ENCODE measurements around the gene TNIK. TPM values are rescaled to one million over a fixed set of nuclear protein-coding genes. Genes with fewer than 3 reads are reported as not detected.

TNIK gene
- total and polyA plus RNA-seq, 8 donors, result 2.1 to 40.2 (median 10.1) TPM

DNA sequence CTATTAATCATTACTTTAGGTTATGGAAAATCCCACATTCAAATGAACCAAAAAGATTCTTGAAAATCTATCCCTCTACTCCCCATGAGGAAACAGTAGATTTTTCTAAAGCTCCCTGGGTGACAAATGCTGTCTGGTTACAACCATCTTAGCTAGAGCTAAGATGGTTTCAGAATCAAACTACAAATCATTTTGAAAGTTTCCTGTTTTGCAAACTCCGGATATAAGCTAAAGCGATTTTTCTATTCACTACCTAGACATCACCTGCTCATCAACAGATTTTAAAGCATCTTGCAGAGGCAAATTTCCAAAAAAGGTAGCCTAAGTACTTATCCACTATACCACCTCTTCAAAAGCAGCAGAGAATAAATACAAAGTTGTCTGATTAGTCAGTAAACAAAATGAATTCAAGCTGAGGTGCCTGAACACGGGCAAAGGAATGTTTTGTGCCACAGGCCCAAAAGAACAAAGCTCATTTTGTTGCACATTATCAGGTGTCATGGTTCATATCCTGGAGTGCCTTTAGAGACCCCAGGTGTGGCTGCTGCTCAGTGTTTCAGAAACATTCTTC, 204.9 kb downstream of the TNIK start:
- no peak for DNase-seq
- intact Hi-C loops (cut with DNase I; ENCODE audit: low total_unique reads), result no loop called here
- 49 to 69% (median 56%) methylated on average over 3 of the region's 3 CpGs for WGBS, 5 donors
- TF ChIP-seq POLR2AphosphoS5 (IDR thresholded peaks at IDR 0.05), result no peak
- no peak for TF ChIP-seq EP300 (IDR thresholded peaks at IDR 0.05)
- no peak for TF ChIP-seq POLR2A (IDR thresholded peaks at IDR 0.05)
- TF ChIP-seq, protein P1, sequence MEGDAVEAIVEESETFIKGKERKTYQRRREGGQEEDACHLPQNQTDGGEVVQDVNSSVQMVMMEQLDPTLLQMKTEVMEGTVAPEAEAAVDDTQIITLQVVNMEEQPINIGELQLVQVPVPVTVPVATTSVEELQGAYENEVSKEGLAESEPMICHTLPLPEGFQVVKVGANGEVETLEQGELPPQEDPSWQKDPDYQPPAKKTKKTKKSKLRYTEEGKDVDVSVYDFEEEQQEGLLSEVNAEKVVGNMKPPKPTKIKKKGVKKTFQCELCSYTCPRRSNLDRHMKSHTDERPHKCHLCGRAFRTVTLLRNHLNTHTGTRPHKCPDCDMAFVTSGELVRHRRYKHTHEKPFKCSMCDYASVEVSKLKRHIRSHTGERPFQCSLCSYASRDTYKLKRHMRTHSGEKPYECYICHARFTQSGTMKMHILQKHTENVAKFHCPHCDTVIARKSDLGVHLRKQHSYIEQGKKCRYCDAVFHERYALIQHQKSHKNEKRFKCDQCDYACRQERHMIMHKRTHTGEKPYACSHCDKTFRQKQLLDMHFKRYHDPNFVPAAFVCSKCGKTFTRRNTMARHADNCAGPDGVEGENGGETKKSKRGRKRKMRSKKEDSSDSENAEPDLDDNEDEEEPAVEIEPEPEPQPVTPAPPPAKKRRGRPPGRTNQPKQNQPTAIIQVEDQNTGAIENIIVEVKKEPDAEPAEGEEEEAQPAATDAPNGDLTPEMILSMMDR (IDR thresholded peaks at IDR 0.05), result no peak
- Histone ChIP-seq H3K36me3 (no peaks in the 10 kb centered on the region), H3K27ac (peak overlapping the region in 1 of 5 donors; percentile 18), H3K27me3 (no peaks in the 10 kb centered on the region), H3K4me3 (no peak overlapping the region), H3K4me1 (peaks cover 0 to 19% (median 10%) of the 10 kb centered on the region in 4 donors), H3K9me3 (no peaks in the 10 kb centered on the region)

DNA sequence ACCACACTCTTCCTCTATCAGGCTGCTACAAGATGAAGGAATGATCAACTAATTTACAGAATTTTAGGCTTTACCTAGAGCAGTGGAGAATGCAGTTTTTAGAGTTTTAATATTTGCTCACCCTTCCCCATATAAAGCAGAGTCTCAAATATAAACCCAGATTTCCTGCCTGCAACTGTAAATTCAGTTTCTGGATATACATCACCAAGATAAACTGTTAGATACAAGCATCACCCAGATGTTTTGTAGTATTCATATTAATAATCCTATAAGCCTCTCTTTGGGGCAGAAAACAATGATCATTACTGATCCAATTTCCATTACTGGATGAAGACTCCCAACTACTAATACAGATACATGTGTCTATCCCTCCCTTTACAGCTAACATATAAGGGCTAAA, 205.9 kb downstream of the TNIK start:
- no peak for TF ChIP-seq EP300 (IDR thresholded peaks at IDR 0.05)
- no peak for TF ChIP-seq POLR2A (IDR thresholded peaks at IDR 0.05)
- TF ChIP-seq, protein P1 (IDR thresholded peaks at IDR 0.05), result no peak
- TF ChIP-seq POLR2AphosphoS5 (IDR thresholded peaks at IDR 0.05), result no peak
- no peak overlapping the region for H3K27ac ChIP-seq
- H3K4me3 ChIP-seq, result no peak overlapping the region
- H3K4me1 ChIP-seq, result peaks cover 0 to 19% (median 8%) of the 10 kb centered on the region in 4 donors
- intact Hi-C loops (cut with DNase I; ENCODE audit: low total_unique reads), result no loop called here
- no peaks in the 10 kb centered on the region for H3K9me3 ChIP-seq
- H3K36me3 ChIP-seq, result no peaks in the 10 kb centered on the region
- no peak for DNase-seq
- H3K27me3 ChIP-seq, result no peaks in the 10 kb centered on the region

GRCh38 chr3:171251835-171252234, 208.4 kb downstream of the TNIK start:
- TF ChIP-seq POLR2AphosphoS5 (IDR thresholded peaks at IDR 0.05) (no peak), POLR2A (IDR thresholded peaks at IDR 0.05) (no peak), EP300 (IDR thresholded peaks at IDR 0.05) (no peak)
- TF ChIP-seq, protein P1 (IDR thresholded peaks at IDR 0.05), result no peak
- Histone ChIP-seq H3K36me3 (no peaks in the 10 kb centered on the region), H3K4me3 (no peak overlapping the region), H3K27ac (no peak overlapping the region), H3K9me3 (no peaks in the 10 kb centered on the region), H3K4me1 (peaks cover 0 to 9% (median 2%) of the 10 kb centered on the region in 4 donors), H3K27me3 (no peaks in the 10 kb centered on the region)
- no peak for DNase-seq
- 68 to 89% (median 80%) methylated on average over 4 of the region's 4 CpGs for WGBS, 5 donors
- intact Hi-C loops (cut with DNase I; ENCODE audit: low total_unique reads), result no loop called here

DNA sequence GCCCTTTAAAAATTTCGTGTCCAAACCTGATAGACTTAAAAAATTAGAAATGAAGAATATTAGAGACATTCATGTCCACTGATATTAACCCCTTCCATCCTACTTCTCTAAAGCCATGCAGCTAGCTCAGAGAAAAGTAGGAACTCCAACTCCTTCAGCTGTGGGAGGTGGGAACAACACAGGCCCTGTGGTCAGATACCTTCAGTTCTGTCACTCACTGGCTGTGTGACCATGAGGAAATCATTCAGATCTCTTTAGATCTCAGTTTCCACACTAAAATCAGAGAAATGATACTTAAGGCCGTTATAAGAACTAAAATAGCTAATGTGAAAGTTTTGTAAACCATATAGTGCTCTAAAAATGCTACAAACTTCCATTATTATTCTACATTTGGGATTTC, 209.8 kb downstream of the TNIK start:
- TF ChIP-seq EP300 (IDR thresholded peaks at IDR 0.05), result no peak
- no peak for TF ChIP-seq POLR2AphosphoS5 (IDR thresholded peaks at IDR 0.05)
- no peak for TF ChIP-seq POLR2A (IDR thresholded peaks at IDR 0.05)
- TF ChIP-seq, protein P1 (IDR thresholded peaks at IDR 0.05), result no peak
- DNase-seq, result no peak
- no peak overlapping the region for H3K27ac ChIP-seq
- no peaks in the 10 kb centered on the region for H3K36me3 ChIP-seq
- 84 to 95% (median 89%) methylated on average over 2 of the region's 2 CpGs for WGBS, 5 donors
- no peaks in the 10 kb centered on the region for H3K27me3 ChIP-seq
- peaks cover 0 to 6% (median 1%) of the 10 kb centered on the region in 4 donors for H3K4me1 ChIP-seq
- H3K9me3 ChIP-seq, result no peaks in the 10 kb centered on the region
- intact Hi-C loops (cut with DNase I; ENCODE audit: low total_unique reads), result no loop called here
- H3K4me3 ChIP-seq, result no peak overlapping the region

Measured in stomach (tissue), 9 donors.